GM21786 (cell line): Measurements from ENCODE around the gene ANKS1A.
"Not testable (repeated sequence)": the region's sequence is repeated elsewhere in the genome, so short reads cannot be mapped to it uniquely, and the experiment has no call there.

ENCODE experiments used
- ATAC-seq: cut with Tn5 transposase; IDR thresholded peaks from one replicate; pipeline ENCODE4 v1.9.1; 2021; ENCODE audit not compliant: unreplicated experiment

Gene ANKS1A

GRCh38 chr6:34916348-34916967 lies 27.4 kb downstream of the ANKS1A start:
- ATAC-seq: no peak

- no peak for ATAC-seq
These were observed 28.7 kb downstream of the ANKS1A start for GRCh38 chr6:34917626-34918285.

GRCh38 chr6:34919651-34920050 lies 30.6 kb downstream of the ANKS1A start:
- ATAC-seq: no peak

GRCh38 chr6:34920097-34920496 lies 31.0 kb downstream of the ANKS1A start:
- ATAC-seq: no peak

- no peak for ATAC-seq
These were observed 33.2 kb downstream of the ANKS1A start for GRCh38 chr6:34922177-34922663.

- ATAC-seq: no peak
These were observed 36.0 kb downstream of the ANKS1A start for GRCh38 chr6:34924831-34925625.

- ATAC-seq: no peak
These were observed 37.6 kb downstream of the ANKS1A start for GRCh38 chr6:34926655-34927054.

- no peak for ATAC-seq
These were observed 39.2 kb downstream of the ANKS1A start for GRCh38 chr6:34928220-34928619.

GRCh38 chr6:34928695-34929094 lies 39.6 kb downstream of the ANKS1A start:
- ATAC-seq: no peak

DNA sequence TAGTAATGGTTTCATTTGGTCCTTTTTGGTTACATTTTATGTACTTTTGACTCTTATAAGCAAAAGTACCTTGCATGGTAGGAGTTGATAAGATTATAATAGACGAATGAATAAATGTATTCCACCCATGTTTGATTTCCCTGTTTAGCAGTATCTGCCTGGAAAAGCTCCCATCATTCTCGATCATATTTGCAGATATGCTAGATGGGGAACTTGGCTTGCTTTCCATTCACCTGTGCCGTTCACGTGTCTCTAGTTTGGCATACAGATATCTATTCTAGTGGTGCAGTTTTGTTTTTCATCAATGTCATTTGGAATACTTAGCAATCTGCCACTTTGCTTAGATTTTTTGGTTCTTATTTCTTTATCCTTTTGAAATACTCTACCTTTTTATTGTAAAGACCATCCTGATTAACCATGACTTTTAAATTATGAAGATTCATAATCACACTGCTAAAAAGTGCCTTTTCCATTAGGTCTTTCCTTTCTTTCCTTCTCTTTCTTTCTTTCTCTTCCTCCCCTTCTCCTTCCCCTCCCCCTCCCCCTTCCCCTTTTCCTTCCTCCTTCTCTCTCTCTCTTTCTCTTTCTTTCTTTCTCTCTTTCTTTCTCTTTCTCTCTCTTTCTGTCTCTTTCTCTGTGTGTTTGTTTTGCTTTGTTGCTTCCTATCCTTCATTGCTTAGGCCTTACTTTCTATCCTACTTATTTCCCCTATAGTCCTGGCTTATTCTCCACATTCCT lies 40.4 kb downstream of the ANKS1A start:
- ATAC-seq: no peak

- no peak for ATAC-seq
These were observed 41.2 kb downstream of the ANKS1A start for GRCh38 chr6:34930221-34930620.

DNA sequence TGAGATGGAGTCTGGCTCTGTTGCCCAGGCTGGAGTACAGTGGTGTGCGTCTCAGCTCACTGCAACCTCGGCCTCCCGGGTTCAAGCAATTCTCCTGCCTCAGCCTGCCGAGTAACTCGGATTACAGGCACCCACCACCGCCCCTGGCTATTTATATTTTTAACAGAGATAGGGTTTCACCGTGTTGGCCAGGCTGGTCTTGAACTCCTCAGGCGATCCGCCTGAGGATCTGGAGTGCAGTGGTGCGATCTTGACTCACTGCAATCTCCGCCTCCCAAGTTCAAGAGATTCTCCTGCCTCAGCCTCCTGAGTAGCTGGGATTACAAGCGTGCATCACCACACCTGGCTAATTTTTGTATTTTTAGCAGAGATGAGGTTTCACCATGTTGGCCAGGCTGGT lies 43.1 kb downstream of the ANKS1A start:
- ATAC-seq: not testable (repeated sequence)

GRCh38 chr6:34934516-34934915 lies 45.5 kb downstream of the ANKS1A start:
- ATAC-seq: no peak

- no peak for ATAC-seq
These were observed 49.2 kb downstream of the ANKS1A start for GRCh38 chr6:34938268-34938667.

GRCh38 chr6:34940030-34940434 lies 51.0 kb downstream of the ANKS1A start:
- ATAC-seq: no peak

DNA sequence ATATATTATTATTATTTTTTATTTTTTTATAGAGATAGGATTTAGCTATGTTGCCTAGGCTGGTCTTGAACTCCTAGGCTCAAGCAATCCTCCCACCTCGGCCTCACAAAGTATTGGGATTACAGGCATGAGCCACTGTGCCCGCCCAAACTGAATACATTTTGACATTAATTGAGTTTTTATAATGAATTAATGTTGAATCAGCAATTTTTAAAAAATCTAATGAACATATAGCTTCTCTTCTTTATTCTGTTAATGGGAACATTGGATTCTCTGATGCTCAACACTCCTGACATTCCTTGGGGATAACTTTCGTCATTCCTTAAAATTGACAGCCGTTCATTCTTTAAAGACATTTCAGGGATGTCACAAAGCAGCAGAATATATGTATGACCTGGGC lies 52.4 kb downstream of the ANKS1A start:
- ATAC-seq: no peak

DNA sequence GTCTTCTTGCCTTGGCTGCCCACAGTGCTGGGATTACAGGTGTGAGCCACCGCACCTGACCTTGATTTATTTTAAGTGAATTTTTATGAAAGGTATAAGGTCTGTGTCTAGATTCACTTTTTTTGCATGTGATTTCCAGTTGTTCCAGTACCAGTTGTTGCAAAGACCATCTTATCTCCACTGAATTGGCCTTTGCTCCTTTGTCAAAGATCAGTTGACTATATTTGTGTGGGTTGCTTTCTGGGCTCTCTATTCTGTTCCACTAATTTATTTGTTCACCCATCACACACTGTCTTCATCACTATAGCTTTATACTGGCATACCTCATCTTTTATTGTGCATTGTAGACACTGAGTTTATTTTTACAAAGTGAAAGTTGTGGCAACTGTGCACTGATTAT lies 56.3 kb downstream of the ANKS1A start:
- no peak for ATAC-seq

GRCh38 chr6:34947561-34947960 lies 58.5 kb downstream of the ANKS1A start:
- ATAC-seq: no peak

- no peak for ATAC-seq
These were observed 60.6 kb downstream of the ANKS1A start for GRCh38 chr6:34949636-34950035.

DNA sequence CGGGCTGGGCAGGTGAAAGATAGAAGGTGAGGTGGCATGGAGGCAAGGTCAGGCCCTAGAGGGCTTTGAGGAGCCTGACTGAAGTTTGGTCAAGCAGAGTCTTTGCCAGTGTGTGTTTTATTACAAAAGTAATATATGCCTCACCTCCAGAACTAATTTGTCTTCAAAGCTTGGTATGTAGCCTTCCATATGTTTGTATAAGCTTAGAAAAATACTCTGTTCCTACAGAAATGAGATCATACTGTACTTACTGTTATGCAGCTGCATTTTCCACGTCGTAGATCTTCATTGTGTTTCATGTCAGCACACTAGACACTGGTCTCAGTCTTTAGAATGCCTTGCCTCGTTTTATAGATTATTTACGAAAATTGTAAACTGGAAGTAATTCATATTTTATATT lies 61.8 kb downstream of the ANKS1A start:
- ATAC-seq: no peak

DNA sequence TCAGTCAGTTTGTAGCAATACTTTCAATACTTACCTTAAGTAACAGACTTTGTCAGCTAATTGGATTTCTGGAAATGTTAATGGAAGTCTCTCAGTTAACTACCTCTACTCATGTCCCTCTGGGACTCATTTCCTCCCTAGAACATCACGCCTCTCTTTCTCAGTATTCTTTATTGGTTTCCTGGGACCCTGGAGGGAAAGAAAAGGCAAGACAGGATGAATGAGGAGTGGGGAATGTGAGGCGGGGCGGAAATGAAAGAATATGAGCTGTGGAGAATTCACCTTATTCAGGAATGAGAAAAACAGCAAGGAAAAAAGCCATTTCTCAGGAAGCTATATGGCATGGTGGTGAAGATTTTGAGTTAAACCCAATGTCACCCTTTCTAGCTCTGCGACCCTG lies 62.7 kb downstream of the ANKS1A start:
- no peak for ATAC-seq
